CD4-positive, alpha-beta T cell treated with Interleukin-21 for 1 hour (primary cell): ENCODE data around the gene TMEM187.

Experiments used
- DNase-seq: peaks from one replicate; pipeline ENCODE4 v3.0.0-alpha.2; 2020

TMEM187 gene, protein sequence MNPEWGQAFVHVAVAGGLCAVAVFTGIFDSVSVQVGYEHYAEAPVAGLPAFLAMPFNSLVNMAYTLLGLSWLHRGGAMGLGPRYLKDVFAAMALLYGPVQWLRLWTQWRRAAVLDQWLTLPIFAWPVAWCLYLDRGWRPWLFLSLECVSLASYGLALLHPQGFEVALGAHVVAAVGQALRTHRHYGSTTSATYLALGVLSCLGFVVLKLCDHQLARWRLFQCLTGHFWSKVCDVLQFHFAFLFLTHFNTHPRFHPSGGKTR

DNA sequence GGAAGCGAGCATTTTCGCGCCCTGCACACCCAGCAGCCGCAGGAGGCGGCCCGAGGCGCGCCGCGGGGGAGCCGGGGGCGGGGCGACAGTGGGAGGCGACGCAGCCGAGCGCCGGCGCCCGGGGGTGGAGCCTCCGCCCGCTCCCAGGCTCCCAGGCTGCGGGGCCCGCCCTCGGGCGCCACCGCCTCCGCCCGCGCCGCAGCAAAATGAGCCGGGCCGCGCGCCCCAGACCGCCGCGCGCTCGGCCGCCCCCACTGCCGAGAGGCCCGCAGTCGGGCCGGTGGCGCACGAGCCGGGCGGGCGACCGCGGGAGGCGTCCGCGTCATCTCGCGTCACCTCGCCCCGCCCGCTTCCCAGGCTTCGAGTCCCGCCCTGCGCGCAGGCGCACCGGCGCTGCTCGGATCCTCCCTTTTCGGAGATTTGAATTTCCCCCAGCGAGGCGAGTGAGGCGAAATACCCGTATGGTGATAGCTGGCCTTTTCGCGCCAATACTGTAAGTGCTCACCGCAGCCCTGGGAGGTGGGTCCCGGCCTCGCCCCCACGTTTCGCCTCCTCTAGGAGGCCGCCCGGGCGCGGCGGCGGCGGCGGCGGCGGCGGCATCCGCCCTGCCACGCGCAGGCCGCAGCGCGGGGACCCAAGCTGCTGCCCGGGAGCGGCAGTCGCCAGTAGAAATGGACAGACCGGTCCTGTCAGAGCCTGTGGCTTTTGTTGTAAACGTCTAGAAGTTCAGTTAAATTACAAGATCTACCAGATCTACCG, at the start of gene TMEM187:
TSS of gene TMEM187 (plus strand) at position 387 of the 759 bp plus-strand sequence. CDS start 9,309 bp downstream, outside the sequence.
- peak; percentile 91 for DNase-seq

DNA sequence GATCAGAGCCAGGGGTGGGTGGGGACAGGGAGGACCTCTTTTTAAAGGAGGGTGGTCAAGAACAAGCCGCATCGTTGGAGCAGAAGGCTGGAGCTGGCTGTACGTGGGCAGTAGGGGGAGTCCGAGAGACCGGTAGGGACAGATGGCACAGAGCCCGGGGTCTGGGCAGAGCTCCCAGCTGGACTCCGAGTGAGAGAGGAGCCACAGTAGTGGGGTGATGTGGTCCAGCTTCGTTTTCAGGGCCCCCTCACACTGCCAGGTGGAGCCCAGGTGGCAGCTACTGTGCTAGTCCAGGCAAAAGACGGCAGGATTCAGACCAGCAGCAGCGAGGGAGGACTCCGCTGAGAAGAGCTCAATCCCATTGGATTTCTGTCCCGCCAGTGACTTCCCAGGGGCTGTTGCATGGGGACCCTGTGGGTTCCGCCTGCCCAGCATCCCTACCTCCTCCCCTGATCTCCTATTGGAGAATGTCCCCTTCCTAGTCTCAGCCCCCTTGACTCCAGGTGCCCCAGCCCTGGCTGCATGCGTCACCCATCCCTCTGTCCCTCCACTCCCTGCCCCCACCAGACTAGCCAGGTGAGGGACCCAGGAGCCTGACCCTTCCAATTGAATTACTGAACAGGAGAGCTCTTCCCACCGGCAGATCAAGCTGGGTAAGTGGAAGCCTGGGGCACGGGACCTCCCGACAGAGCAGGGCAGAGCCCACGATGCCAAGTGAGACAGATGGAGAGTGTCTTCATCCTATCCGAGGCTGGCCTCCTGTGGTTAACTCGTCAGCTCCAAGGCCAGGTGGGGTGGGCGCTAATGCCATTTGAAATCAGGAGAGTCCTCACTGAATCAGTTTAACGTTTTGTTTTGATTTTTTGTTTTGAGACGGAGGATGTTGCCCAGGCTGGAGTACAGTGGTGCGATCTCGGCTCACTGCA, 49.4 kb upstream of the TMEM187 start:
- no peak for DNase-seq

GRCh38 chrX:153924149-153924861, 48.2 kb upstream of the TMEM187 start:
- DNase-seq: peak; percentile 60

GRCh38 chrX:153925387-153925738, 47.2 kb upstream of the TMEM187 start:
- no peak for DNase-seq

- peak; percentile 49 for DNase-seq
These were observed 46.6 kb upstream of the TMEM187 start, which contains the start of gene ARHGAP4 for GRCh38 chrX:153925739-153926551. ARHGAP4 (minus strand) TSS chrX:153926264; CDS start chrX:153926202, 62 bp downstream.

- no peak for DNase-seq
These were observed 46.0 kb upstream of the TMEM187 start for GRCh38 chrX:153926552-153926857.

- peak; percentile 84 for DNase-seq
These were observed 45.5 kb upstream of the TMEM187 start for GRCh38 chrX:153926858-153927671.

- no peak for DNase-seq
These were observed 45.0 kb upstream of the TMEM187 start for GRCh38 chrX:153927672-153927921.

GRCh38 chrX:153927922-153928760, 44.4 kb upstream of the TMEM187 start:
- DNase-seq: peak; percentile 96

DNA sequence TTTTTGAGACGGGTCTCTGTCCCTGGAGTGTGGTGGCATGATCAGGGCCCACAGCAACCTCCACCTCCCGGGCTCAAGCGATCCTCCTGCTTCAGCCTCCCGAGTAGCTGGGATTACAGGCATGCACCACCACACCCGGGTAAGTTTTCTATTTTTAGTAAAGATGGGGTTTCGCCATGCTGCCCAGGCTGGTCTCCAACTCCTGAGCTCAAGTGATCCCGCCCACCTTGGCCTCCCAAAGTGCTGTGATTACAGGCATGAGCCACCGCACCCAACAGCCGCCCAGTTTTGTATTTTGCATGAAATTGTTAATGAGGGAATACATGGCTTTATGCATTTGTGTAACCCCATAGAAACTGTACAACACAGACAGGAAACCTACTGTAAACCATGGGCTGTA, 43.7 kb upstream of the TMEM187 start:
- DNase-seq: no peak

- no peak for DNase-seq
These were observed 43.0 kb upstream of the TMEM187 start for GRCh38 chrX:153929576-153929975.

DNA sequence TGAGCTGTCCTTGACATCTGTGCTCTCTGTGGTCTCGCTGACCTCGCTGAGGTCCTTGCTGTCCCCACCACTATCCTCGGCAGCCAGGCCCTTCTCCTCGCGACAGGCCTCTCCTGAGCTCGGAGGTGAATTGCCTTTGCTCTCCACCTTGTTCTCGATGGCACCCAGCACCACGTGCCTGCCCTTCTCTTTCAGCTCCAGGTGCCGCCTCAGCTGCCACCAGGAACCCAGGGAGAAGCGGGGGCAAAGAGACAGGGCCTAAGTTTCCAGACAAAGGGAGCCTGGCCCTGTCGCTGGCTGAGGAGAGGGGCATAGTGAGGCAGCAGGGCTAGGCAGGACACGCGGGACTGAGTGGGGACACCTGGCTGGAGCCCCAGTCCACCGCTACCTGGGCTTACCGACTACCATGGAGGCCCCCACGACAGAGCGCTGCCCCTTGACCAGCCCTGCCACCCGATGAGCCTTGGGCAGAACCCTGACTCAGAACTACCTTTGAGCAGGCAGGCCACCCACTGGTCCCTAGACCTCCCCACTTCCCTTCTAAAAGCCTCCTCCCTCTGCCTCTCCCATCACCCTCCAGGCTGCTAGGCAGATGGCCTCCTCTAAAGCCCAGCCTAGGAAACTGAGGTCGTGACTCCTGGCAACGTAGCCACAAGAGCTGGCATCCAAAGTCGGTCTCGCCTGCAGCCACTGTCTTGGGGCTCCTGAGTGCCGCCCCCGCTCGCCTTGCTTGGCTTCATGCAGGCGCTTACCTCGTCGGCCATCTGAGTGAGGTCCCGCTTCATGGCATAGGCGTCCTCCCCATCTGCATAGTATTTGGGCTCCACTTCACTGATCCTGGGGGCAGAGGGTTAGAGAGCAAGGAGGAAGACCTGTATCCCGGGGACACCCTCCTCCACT, 42.3 kb upstream of the TMEM187 start:
- no peak for DNase-seq

DNA sequence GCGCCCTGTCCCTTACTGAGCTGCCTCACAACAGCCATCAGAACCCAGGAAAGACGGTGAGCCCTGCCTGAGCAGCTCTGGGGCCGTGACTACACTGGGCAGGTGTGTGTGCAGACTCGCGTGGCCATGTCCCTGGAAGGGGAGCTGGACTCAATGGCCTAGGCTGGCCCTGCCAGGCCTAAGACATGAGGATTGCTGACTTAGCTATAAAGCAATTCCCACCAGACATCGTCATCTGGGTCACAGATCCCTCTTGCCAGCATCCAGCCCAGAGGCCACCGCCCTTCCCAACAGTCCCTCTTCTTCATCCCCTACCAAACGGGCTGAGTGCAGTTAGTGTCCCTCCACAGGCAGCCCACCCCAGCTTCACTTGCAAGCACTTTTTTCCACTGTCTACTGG, 41.4 kb upstream of the TMEM187 start:
- no peak for DNase-seq

- no peak for DNase-seq
These were observed 40.8 kb upstream of the TMEM187 start for GRCh38 chrX:153931748-153932147.

- no peak for DNase-seq
These were observed 40.2 kb upstream of the TMEM187 start for GRCh38 chrX:153932220-153932915.

- no peak for DNase-seq
These were observed 38.8 kb upstream of the TMEM187 start for GRCh38 chrX:153933748-153934147.

- DNase-seq: no peak
These were observed 38.3 kb upstream of the TMEM187 start for GRCh38 chrX:153934148-153934761.

DNA sequence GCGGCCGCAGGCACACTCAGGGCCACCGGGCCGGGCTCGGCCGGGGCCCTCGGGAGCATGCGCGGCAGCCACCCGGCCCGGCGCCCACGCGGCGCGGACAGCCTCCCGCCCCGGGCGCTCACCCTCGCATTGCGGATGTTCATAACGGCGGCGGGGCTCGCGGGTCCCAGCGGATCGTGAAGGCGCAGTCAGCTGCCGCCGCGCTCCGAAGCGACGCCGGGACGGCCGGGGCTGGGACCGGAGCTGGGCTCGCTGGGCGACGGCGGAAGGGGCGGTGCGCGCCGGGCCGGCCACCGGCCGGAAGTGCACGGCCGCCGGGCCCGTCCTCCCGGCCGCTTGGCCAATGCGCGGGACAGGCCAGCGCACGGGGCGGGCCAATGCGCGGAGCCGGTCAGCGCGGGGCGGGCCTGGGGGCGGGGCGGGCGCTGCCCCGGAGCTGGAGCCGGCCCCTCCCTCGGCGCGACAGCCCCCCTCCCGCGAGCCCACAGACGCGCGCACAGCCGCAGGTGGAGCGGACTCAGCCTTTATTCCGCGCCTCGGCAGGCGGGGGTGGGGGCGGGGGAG, 37.7 kb upstream of the TMEM187 start, which contains the start of gene NAA10:
TSS of gene NAA10 (minus strand) at position 276 of the 564 bp plus-strand sequence. CDS start at position 143, 133 bp downstream.
- DNase-seq: peak; percentile 74
